ENCODE measurements around the gene TMTC1. TPM values are rescaled to one million over a fixed set of nuclear protein-coding genes. Genes with fewer than 3 reads are reported as not detected.

Gene TMTC1
- total and polyA plus RNA-seq, 9 of the 15 experiments (the other 6 are each of a cell fraction or from before 2014, with no cell fraction given) = under 0.01 to 0.18 (median 0.06) TPM; not detected in 2

- no peak for TF ChIP-seq AFF1 (IDR thresholded peaks at IDR 0.05; ENCODE audit: low read depth in 1 of 2, partially characterized antibody in 2 of 2)
- TF ChIP-seq HEY1 (CRISPR knock-in tag; IDR thresholded peaks at IDR 0.05; ENCODE audit: borderline replicate concordance) = no peak
- no peak for TF ChIP-seq CEBPB (tag; IDR thresholded peaks at IDR 0.05)
- no peak for TF ChIP-seq ZNF445 (CRISPR knock-in tag; IDR thresholded peaks at IDR 0.05; ENCODE audit: low read depth)
- no peak for TF ChIP-seq TRIM24 (IDR thresholded peaks at IDR 0.05)
- TF ChIP-seq TSHZ1 (CRISPR knock-in tag; IDR thresholded peaks at IDR 0.05) = no peak
- no peak for TF ChIP-seq ZNF668 (CRISPR knock-in tag; IDR thresholded peaks at IDR 0.05)
Observed at GRCh38 chr12:29717540-29718100, 66.1 kb downstream of the TMTC1 start (continued).

Measured in K562 (cell line).